AG09309 (cell line): ENCODE results near the gene CCL17.
A peak's percentile ranks its signal among the peaks of the same experiment; 100 is the strongest.

ENCODE experiments used
- DNase-seq: peaks from one replicate; pipeline ENCODE4 v3.0.0-alpha.2; 2010; ENCODE audit warnings: low read depth
- H3K4me3 ChIP-seq: 2 replicates; pipeline ENCODE4 v1.5.1; 2011; ENCODE audit warnings: mild to moderate bottlenecking, low read depth, low read length, moderate library complexity; ENCODE audit not compliant: control insufficient read depth
- CTCF ChIP-seq: IDR thresholded peaks from 2 replicates; pipeline ENCODE4 v1.5.1; 2011; ENCODE audit warnings: mild to moderate bottlenecking, low read depth, low read length, inconsistent platforms; ENCODE audit not compliant: insufficient read depth, control insufficient read depth; ENCODE audit errors: missing control alignments

Gene CCL17

GRCh38 chr16:57384248-57385070, 20.1 kb upstream of the CCL17 start:
- no peak for DNase-seq
- TF ChIP-seq CTCF = no peak
- H3K4me3 ChIP-seq = no peak overlapping the region

GRCh38 chr16:57385083-57385482, 19.5 kb upstream of the CCL17 start:
- no peak overlapping the region for H3K4me3 ChIP-seq
- DNase-seq = no peak
- TF ChIP-seq CTCF = no peak

GRCh38 chr16:57386381-57386951, 18.1 kb upstream of the CCL17 start:
- DNase-seq = peak; percentile 13

GRCh38 chr16:57387598-57388354, 16.8 kb upstream of the CCL17 start:
- DNase-seq = no peak
- TF ChIP-seq CTCF = no peak
- H3K4me3 ChIP-seq = no peak overlapping the region

More at GRCh38 chr16:57386381-57386951, 18.1 kb upstream of the CCL17 start:
- TF ChIP-seq CTCF = no peak
- no peak overlapping the region for H3K4me3 ChIP-seq

GRCh38 chr16:57388359-57389086, 16.0 kb upstream of the CCL17 start:
- no peak overlapping the region for H3K4me3 ChIP-seq
- no peak for DNase-seq
- TF ChIP-seq CTCF = no peak

- DNase-seq = no peak
- TF ChIP-seq CTCF = no peak
- H3K4me3 ChIP-seq = no peak overlapping the region
These were observed 15.5 kb upstream of the CCL17 start for GRCh38 chr16:57389087-57389468.
